ENCODE measurements around the gene SBF1.

GRCh38 chr22:50522208-50522805 lies 47.5 kb upstream of the SBF1 start:
- TF ChIP-seq, protein P1, sequence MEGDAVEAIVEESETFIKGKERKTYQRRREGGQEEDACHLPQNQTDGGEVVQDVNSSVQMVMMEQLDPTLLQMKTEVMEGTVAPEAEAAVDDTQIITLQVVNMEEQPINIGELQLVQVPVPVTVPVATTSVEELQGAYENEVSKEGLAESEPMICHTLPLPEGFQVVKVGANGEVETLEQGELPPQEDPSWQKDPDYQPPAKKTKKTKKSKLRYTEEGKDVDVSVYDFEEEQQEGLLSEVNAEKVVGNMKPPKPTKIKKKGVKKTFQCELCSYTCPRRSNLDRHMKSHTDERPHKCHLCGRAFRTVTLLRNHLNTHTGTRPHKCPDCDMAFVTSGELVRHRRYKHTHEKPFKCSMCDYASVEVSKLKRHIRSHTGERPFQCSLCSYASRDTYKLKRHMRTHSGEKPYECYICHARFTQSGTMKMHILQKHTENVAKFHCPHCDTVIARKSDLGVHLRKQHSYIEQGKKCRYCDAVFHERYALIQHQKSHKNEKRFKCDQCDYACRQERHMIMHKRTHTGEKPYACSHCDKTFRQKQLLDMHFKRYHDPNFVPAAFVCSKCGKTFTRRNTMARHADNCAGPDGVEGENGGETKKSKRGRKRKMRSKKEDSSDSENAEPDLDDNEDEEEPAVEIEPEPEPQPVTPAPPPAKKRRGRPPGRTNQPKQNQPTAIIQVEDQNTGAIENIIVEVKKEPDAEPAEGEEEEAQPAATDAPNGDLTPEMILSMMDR (IDR thresholded peaks at IDR 0.05) = no peak
- TF ChIP-seq ZFX (IDR thresholded peaks at IDR 0.05; ENCODE audit: borderline replicate concordance) = no peak

All from 22Rv1 (cell line).